Fibroblast of skin of scalp (primary cell): Measurements from ENCODE around the gene PDGFRA.
"Not testable (repeated sequence)": the region's sequence is repeated elsewhere in the genome, so short reads cannot be mapped to it uniquely, and the experiment has no call there.

Source experiments
- DNase-seq: peaks from one replicate; pipeline ENCODE4 v3.0.0-alpha.2; 2013

Gene PDGFRA

DNA sequence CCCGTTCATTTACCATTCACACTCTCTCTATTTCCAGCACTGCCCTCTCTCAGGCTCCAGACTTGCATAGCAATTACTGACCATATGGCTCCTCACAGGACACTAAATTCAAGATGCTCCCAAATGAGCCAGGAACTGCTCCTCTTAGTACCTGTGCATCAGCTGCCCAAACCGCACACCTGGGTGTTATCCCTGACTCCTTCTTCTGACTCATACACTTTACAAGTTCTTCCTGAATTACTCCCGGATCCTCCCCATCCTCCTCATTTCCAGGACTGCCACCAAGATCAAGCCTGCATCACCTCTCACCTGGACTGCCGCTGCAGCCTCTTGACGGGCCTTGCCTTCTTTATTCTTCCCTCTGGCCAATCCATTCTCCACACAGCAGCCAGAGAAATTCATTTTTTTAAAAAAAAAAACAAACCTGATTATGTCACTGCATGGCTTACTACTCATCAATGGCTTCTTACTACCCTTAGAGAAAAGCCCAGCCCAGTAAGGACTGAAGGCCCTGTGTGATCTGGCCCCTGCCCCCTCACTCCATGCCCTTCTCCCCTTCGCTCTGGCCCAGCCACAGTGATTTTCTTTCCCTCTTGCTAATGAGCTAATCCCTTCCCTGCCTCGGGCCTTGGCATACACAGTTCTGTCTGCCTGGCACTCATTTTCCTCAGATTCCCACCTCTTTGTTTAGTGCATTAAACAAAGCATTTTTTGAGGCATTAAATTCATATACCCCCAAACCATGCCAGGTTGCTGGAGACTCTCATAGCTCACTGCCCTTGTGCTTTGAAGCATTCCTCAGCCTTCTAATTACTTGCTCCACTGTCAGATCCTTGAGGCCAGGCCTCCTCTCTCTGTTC, 92.0 kb downstream of the PDGFRA start:
- DNase-seq = no peak

DNA sequence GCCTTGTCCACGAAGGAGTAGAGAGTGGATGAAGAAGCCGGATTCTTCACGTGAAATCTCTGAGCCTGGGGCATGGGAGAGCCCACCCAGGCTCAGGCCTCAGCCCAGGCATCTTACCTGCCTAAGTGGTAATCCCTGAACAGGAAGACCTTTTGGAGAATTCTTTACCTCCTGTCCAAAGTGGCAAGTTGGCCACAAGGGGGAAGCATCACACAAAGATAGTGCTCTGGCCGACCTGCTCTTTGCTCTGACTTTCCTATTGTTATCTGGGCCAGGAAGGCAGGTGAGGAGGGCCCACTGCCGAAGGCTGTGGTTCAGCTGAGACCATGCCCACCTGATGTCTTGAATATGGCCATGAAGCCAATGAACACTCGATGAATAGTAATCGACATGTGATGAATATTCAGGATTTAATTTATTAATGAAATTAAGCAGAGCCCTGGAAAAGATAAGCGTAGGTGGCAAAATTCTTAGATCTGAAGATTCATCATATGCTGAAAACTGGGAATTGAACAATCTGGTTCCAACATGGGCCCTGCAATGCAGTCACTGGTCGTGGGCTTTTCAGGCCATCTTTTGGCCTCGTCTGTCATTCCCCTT, 93.8 kb downstream of the PDGFRA start:
- peak; percentile 64 for DNase-seq

GRCh38 chr4:54330896-54331295, 101.8 kb downstream of the PDGFRA start:
- DNase-seq = no peak

DNA sequence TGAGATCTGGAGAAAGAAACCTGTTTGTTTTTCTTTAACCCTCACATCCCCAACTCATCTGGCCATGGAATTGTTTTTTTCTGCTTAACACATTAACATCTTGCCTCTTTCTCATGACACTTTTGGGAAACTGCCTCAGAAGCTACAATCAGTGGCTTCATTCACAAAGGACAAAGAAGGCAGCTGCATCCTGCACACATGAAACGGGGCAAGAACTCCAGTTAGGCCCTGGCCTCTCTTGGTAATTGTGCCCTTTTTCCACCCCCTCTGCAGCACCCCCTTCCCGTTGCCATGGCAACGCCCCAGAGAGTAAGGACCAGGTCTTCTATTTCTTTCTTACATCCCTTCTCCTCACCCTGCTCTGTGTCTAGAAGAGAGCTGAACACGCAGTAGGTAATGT, 103.4 kb downstream of the PDGFRA start:
- DNase-seq = no peak

DNA sequence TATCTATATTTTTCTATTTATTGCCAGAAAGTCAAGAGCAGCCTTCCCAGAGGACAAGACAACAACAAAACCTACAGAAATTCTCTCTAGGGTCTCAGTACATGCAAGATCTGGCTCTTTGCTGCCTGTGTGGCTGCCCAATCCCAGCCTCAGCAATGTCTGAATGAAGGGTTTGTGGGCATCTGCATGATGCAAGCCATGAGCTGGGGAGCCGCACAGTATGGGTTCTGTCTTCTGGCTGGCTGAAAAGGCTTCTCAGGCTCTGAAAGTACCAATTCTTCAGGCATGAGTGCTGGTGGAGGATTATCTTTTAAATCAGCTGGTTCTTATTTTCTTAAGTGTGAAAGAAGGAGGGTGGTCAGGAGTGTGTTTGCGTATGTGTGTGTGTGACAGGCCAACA, 104.6 kb downstream of the PDGFRA start:
- peak; percentile 18 for DNase-seq

GRCh38 chr4:54334769-54335168, 105.7 kb downstream of the PDGFRA start:
- DNase-seq = not testable (repeated sequence)

- DNase-seq = no peak
Observed at GRCh38 chr4:54337009-54337408, 107.9 kb downstream of the PDGFRA start.

DNA sequence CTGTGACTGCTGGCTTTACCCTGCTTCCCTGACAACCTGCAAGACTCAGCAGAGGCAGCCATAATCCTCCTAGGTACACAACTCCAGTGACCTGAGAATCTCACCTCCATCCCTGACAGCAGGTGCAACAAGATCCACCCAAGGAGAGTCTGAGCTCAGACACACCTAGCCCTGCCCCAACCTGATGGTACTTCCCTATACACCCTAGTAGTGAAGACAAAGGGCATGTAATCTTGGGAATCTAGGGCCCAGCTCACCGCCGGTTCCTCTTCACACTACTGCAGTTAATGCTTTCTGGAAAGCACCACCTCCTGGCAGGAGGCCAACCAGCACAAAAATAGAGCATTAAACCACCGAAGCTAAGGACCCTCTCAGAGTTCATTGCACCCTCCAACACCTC, 113.0 kb downstream of the PDGFRA start:
- not testable (repeated sequence) for DNase-seq
